ENCODE results near the gene DYNC1H1.

DYNC1H1 gene

GRCh38 chr14:101964297-101965180 is at the start of gene DYNC1H1:
DYNC1H1 (plus strand) TSS chr14:101964573; CDS start chr14:101964692, 119 bp downstream.
- peak; percentile 85 for DNase-seq (ENCODE audit: low read depth)

- DNase-seq (ENCODE audit: low read depth): no peak
These were observed 48.2 kb upstream of the DYNC1H1 start for GRCh38 chr14:101915871-101916815.

- DNase-seq (ENCODE audit: low read depth): no peak
These were observed 47.5 kb upstream of the DYNC1H1 start for GRCh38 chr14:101916816-101917412.

- DNase-seq (ENCODE audit: low read depth): no peak
These were observed 46.9 kb upstream of the DYNC1H1 start for GRCh38 chr14:101917413-101918017.

GRCh38 chr14:101918065-101918989 is 46.0 kb upstream of the DYNC1H1 start:
- no peak for DNase-seq (ENCODE audit: low read depth)

GRCh38 chr14:101920271-101920670 is 44.1 kb upstream of the DYNC1H1 start:
- DNase-seq (ENCODE audit: low read depth): no peak

- no peak for DNase-seq (ENCODE audit: low read depth)
These were observed 41.5 kb upstream of the DYNC1H1 start for GRCh38 chr14:101922866-101923265.

- no peak for DNase-seq (ENCODE audit: low read depth)
These were observed 39.2 kb upstream of the DYNC1H1 start for GRCh38 chr14:101925152-101925551.

GRCh38 chr14:101926085-101926484 is 38.3 kb upstream of the DYNC1H1 start:
- DNase-seq (ENCODE audit: low read depth): no peak

GRCh38 chr14:101926620-101927019 is 37.8 kb upstream of the DYNC1H1 start:
- DNase-seq (ENCODE audit: low read depth): no peak

- no peak for DNase-seq (ENCODE audit: low read depth)
These were observed 36.5 kb upstream of the DYNC1H1 start for GRCh38 chr14:101927859-101928258.

GRCh38 chr14:101928415-101928841 is 35.9 kb upstream of the DYNC1H1 start:
- no peak for DNase-seq (ENCODE audit: low read depth)

GRCh38 chr14:101929096-101929495 is 35.3 kb upstream of the DYNC1H1 start:
- DNase-seq (ENCODE audit: low read depth): no peak

GRCh38 chr14:101929946-101930345 is 34.4 kb upstream of the DYNC1H1 start:
- DNase-seq (ENCODE audit: low read depth): no peak

GRCh38 chr14:101932673-101933072 is 31.7 kb upstream of the DYNC1H1 start:
- no peak for DNase-seq (ENCODE audit: low read depth)

- DNase-seq (ENCODE audit: low read depth): no peak
These were observed 31.2 kb upstream of the DYNC1H1 start for GRCh38 chr14:101933209-101933608.

- no peak for DNase-seq (ENCODE audit: low read depth)
These were observed 29.7 kb upstream of the DYNC1H1 start for GRCh38 chr14:101934601-101935150.

- no peak for DNase-seq (ENCODE audit: low read depth)
These were observed 26.2 kb upstream of the DYNC1H1 start for GRCh38 chr14:101937926-101938767.

GRCh38 chr14:101939646-101940170 is 24.7 kb upstream of the DYNC1H1 start:
- DNase-seq (ENCODE audit: low read depth): no peak
